ENCODE data around the gene WFS1.

Gene WFS1

GRCh38 chr4:6235901-6236640 lies 33.6 kb upstream of the WFS1 start:
- no peak for DNase-seq (ENCODE audit: low spot score)

GRCh38 chr4:6236816-6237390 lies 32.7 kb upstream of the WFS1 start:
- DNase-seq (ENCODE audit: low spot score) = no peak

GRCh38 chr4:6239486-6239885 lies 30.2 kb upstream of the WFS1 start:
- DNase-seq (ENCODE audit: low spot score) = no peak

- no peak for DNase-seq (ENCODE audit: low spot score)
These were observed 29.7 kb upstream of the WFS1 start for GRCh38 chr4:6239968-6240367.

- no peak for DNase-seq (ENCODE audit: low spot score)
These were observed 28.4 kb upstream of the WFS1 start for GRCh38 chr4:6241062-6241845.

GRCh38 chr4:6242271-6243029 lies 27.2 kb upstream of the WFS1 start:
- DNase-seq (ENCODE audit: low spot score) = no peak

- peak; percentile 60 for DNase-seq (ENCODE audit: low spot score)
These were observed 24.1 kb upstream of the WFS1 start for GRCh38 chr4:6245246-6246169.

- DNase-seq (ENCODE audit: low spot score) = no peak
These were observed 23.4 kb upstream of the WFS1 start for GRCh38 chr4:6246170-6246634.

- no peak for DNase-seq (ENCODE audit: low spot score)
These were observed 21.3 kb upstream of the WFS1 start for GRCh38 chr4:6248394-6248793.

- peak; percentile 62 for DNase-seq (ENCODE audit: low spot score)
These were observed 19.2 kb upstream of the WFS1 start for GRCh38 chr4:6250235-6250983.

GRCh38 chr4:6250984-6251295 lies 18.7 kb upstream of the WFS1 start:
- no peak for DNase-seq (ENCODE audit: low spot score)

- no peak for DNase-seq (ENCODE audit: low spot score)
These were observed 18.3 kb upstream of the WFS1 start for GRCh38 chr4:6251365-6251764.

GRCh38 chr4:6252051-6252450 lies 17.6 kb upstream of the WFS1 start:
- peak; percentile 79 for DNase-seq (ENCODE audit: low spot score)

GRCh38 chr4:6253111-6253510 lies 16.5 kb upstream of the WFS1 start:
- no peak for DNase-seq (ENCODE audit: low spot score)

GRCh38 chr4:6253961-6254360 lies 15.7 kb upstream of the WFS1 start:
- DNase-seq (ENCODE audit: low spot score) = no peak

- no peak for DNase-seq (ENCODE audit: low spot score)
These were observed 13.5 kb upstream of the WFS1 start for GRCh38 chr4:6256141-6256540.

GRCh38 chr4:6257247-6258025 lies 12.2 kb upstream of the WFS1 start:
- no peak for DNase-seq (ENCODE audit: low spot score)

- no peak for DNase-seq (ENCODE audit: low spot score)
These were observed 11.7 kb upstream of the WFS1 start for GRCh38 chr4:6258026-6258360.

GRCh38 chr4:6258741-6259140 lies 10.9 kb upstream of the WFS1 start:
- no peak for DNase-seq (ENCODE audit: low spot score)

- DNase-seq (ENCODE audit: low spot score) = no peak
These were observed 9.8 kb upstream of the WFS1 start for GRCh38 chr4:6259886-6260285.

Data from globus pallidus (tissue), 1 donor.